ENCODE results near the gene LYST.

- TF ChIP-seq MYC (IDR thresholded peaks at IDR 0.05; ENCODE audit: insufficient read depth, insufficient read length, insufficient replicate concordance, low read length, severe bottlenecking) (no peak), REST (IDR thresholded peaks at IDR 0.05; ENCODE audit: low read depth, low read length) (no peak), POLR2A (IDR thresholded peaks at IDR 0.05; ENCODE audit: low read depth, low read length) (no peak), CTCF (IDR thresholded peaks at IDR 0.05 in 2 of 3, conservative IDR thresholded peaks at IDR 0.05 in 1 of 3; ENCODE audit: control insufficient read depth in 2 of 3, extremely low read depth in 1 of 3, insufficient read depth in 1 of 3, low read depth in 3 of 3, low read length in 3 of 3) (no peak), EP300 (IDR thresholded peaks at IDR 0.05; ENCODE audit: borderline replicate concordance in 1 of 2, control insufficient read depth in 1 of 2, low read depth in 2 of 2, low read length in 2 of 2) (no peak), BRCA1 (IDR thresholded peaks at IDR 0.05; ENCODE audit: low read depth, low read length) (no peak), CEBPB (IDR thresholded peaks at IDR 0.05; ENCODE audit: borderline replicate concordance in 1 of 2, low read depth in 2 of 2, low read length in 2 of 2) (no peak), GABPA (IDR thresholded peaks at IDR 0.05; ENCODE audit: low read depth) (no peak)
These were observed 136.7 kb downstream of the LYST start for GRCh38 chr1:235730007-235730406.
